Measurements from ENCODE around the gene ZNF536.

DNA sequence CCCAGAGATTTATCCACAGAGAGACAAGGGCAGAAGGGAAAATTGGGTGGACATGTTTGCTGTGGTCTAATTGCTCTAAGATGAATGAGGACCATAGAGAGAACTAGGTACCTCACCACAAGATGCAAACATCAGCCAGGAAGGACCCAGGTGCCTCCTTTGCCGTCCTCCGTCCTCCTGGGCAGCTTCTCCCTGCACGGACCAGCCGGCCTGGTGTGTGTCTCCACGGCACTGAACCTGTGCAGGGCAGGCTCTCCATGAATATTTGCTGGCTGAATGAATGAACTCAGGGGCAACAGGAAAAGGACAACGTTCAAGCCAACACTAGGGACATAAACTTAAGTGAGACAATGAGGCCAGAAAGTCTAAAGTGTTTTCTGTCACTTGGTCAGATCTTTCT, 143.9 kb downstream of the ZNF536 start:
- no peak for TF ChIP-seq EZH2 (IDR thresholded peaks at IDR 0.05; ENCODE audit: low read depth)
- TF ChIP-seq, protein P1, sequence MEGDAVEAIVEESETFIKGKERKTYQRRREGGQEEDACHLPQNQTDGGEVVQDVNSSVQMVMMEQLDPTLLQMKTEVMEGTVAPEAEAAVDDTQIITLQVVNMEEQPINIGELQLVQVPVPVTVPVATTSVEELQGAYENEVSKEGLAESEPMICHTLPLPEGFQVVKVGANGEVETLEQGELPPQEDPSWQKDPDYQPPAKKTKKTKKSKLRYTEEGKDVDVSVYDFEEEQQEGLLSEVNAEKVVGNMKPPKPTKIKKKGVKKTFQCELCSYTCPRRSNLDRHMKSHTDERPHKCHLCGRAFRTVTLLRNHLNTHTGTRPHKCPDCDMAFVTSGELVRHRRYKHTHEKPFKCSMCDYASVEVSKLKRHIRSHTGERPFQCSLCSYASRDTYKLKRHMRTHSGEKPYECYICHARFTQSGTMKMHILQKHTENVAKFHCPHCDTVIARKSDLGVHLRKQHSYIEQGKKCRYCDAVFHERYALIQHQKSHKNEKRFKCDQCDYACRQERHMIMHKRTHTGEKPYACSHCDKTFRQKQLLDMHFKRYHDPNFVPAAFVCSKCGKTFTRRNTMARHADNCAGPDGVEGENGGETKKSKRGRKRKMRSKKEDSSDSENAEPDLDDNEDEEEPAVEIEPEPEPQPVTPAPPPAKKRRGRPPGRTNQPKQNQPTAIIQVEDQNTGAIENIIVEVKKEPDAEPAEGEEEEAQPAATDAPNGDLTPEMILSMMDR (conservative IDR thresholded peaks at IDR 0.05): no peak
